BLaER1 (cell line): Measurements from ENCODE around the gene KRTAP5-2.

Experiments
- H3K27ac ChIP-seq: shearing (Covaris generic); formaldehyde crosslinking; 2 replicates; pipeline ENCODE4 v1.8.1; 2022
- H3K27me3 ChIP-seq: shearing (Covaris generic); formaldehyde crosslinking; 2 replicates; pipeline ENCODE4 v1.8.1; 2022
- H3K36me3 ChIP-seq: shearing (Covaris generic); formaldehyde crosslinking; 2 replicates; pipeline ENCODE4 v1.8.1; 2022
- H3K4me1 ChIP-seq: shearing (Covaris generic); formaldehyde crosslinking; 2 replicates; pipeline ENCODE4 v1.8.1; 2022
- H3K4me2 ChIP-seq: shearing (Covaris generic); formaldehyde crosslinking; 2 replicates; pipeline ENCODE4 v1.8.1; 2022
- H3K4me3 ChIP-seq: shearing (Covaris generic); formaldehyde crosslinking; 2 replicates; pipeline ENCODE4 v1.8.1; 2022
- H3K9ac ChIP-seq: shearing (Covaris generic); formaldehyde crosslinking; 2 replicates; pipeline ENCODE4 v1.8.1; 2022
- H3K9me3 ChIP-seq: shearing (Covaris generic); formaldehyde crosslinking; 2 replicates; pipeline ENCODE4 v1.8.1; 2022
- H4K20me1 ChIP-seq: shearing (Covaris generic); formaldehyde crosslinking; 2 replicates; pipeline ENCODE4 v1.8.1; 2022
- Cebpa-rat ChIP-seq: shearing (Covaris generic); IDR thresholded peaks from 2 replicates; pipeline ENCODE4 v1.8.1; 2022

KRTAP5-2 gene

DNA sequence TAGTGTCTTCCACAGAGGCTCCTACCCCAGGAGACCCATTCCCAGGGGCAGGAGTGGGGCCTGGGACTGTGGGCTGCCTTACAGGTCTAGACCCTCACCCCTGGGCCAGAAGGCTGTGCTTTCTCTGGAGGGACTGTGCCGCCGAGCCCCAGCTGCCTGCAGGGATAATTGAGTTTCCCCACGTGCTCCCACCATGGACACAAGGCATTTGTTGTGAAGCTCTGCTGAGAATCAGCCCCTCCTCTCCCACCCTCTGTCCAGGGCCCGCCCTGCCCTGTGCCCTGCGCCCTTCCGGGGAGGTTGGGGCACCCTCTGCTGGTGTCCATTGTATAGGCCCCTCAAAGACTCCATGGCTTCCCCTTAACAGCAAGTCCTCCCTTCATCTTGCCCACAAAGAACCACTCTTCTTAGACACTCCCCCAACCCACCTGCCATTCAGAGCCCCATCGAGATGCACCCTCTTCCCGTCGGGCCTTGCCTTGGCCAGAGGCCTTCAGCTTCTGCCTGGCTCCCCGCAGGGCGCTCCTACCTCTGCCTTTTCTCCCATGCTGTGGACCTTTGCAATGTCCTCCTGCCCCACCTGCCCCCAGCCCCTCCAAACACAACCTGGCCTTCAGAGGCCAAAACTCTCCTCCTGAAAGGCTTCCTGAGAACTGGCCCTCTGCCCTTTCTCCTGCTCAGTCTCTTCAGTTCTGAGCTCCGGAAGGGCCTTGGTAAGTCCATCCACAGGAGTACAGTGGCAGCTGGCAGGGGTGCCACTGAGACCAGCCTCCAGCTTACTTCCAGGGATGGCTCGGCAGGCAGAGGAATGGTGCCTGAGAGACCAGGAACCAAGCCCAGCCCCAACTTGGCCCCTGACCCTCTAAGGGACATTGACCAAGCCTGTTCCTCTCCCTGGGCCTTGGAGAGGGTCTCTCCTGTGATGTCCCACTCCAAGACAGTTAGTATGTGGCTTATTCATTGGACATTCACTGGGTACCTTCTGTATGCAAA lies 48.5 kb downstream of the KRTAP5-2 start:
- Histone ChIP-seq H3K27ac (no peak overlapping the region), H3K36me3 (no peaks in the 10 kb centered on the region), H3K27me3 (peaks cover 80% of the 10 kb centered on the region), H3K4me2 (peak overlapping the region; percentile 69; the same call in 1 of the 2 replicates), H4K20me1 (peaks cover 37% of the 10 kb centered on the region; the same call in 1 of the 2 replicates), H3K9me3 (peaks cover 3% of the 10 kb centered on the region; the same call in 1 of the 2 replicates), H3K4me3 (no peak overlapping the region), H3K4me1 (peaks cover 42% of the 10 kb centered on the region), H3K9ac (no peak overlapping the region)
- no peak for TF ChIP-seq Cebpa-rat

DNA sequence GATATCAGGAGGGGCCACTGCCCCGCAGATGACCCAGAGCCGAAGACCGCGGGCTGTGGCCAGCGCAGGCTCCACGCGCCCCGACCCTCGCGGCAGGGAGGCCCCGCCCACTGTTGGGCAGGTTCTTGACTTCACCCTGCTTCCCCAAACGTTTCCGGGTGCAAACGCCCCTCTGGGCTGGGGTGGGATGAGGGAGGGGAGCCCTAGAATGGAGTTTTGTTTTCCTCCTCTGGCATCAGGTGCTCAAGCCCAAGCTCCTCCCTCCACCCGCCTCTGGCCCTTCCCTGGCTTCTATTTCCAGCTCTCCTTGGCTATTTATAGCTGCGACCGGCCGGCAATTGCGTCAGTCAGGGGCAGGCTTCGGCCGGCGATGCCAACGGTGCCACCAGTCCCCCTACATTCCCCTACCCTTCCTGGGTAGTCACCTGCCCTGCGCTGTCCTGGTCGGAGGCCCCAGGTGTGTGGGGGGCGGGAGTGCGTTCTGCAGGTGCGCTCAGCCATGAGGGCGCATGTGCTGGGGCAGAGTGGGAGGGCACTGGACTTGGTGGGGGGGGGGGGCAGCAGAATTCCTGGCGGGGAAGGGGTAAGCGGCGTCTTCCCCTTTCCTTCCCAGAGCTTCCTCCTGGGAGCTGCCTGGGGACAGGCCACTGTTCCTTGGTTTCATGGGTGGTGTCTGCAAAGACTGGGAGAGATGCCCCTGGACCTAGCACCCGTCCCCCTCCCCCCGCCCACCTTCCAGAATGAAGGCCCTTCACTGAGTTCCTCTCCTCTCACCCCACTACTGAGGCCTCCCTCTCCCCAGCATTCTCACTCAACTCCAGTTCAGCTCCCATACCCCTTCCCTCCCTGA lies 49.6 kb downstream of the KRTAP5-2 start:
- Histone ChIP-seq H3K4me1 (peaks cover 42% of the 10 kb centered on the region), H3K27me3 (peaks cover 73% of the 10 kb centered on the region), H4K20me1 (peaks cover 36% of the 10 kb centered on the region; the same call in 1 of the 2 replicates), H3K4me3 (peak overlapping the region; percentile 26; the same call in 1 of the 2 replicates), H3K9ac (no peak overlapping the region), H3K27ac (no peak overlapping the region), H3K36me3 (no peaks in the 10 kb centered on the region), H3K9me3 (peaks cover 3% of the 10 kb centered on the region; the same call in 1 of the 2 replicates), H3K4me2 (peak overlapping the region; percentile 69)
- no peak for TF ChIP-seq Cebpa-rat

- H3K27ac ChIP-seq: no peak overlapping the region
- peaks cover 40% of the 10 kb centered on the region for H3K4me1 ChIP-seq
- peak overlapping the region; percentile 79 for H3K4me2 ChIP-seq
- H3K36me3 ChIP-seq: no peaks in the 10 kb centered on the region
- peaks cover 36% of the 10 kb centered on the region; the same call in 1 of the 2 replicates for H4K20me1 ChIP-seq
- H3K27me3 ChIP-seq: peaks cover 65% of the 10 kb centered on the region
- peaks cover 3% of the 10 kb centered on the region; the same call in 1 of the 2 replicates for H3K9me3 ChIP-seq
- H3K9ac ChIP-seq: no peak overlapping the region
- TF ChIP-seq Cebpa-rat: no peak
- peak overlapping the region; percentile 56 for H3K4me3 ChIP-seq
These were observed 50.5 kb downstream of the KRTAP5-2 start for GRCh38 chr11:1547467-1548098.
